Calu3 (cell line): ENCODE measurements around the gene PDCD4. TPM values are rescaled to one million over a fixed set of nuclear protein-coding genes. Genes with fewer than 3 reads are reported as not detected.
A peak's percentile ranks its signal among the peaks of the same experiment; 100 is the strongest.

Source experiments
- BruUV-seq: library from RNA; stranded (reverse); fragments of 400-500 nt; replicated peaks from 2 replicates; lab custom pipeline; 2021; lab: Mats Ljungman, UMichigan
- CTCF ChIA-PET: fragments of 300-600 bp; sonication (Branson Sonifier 250); formaldehyde crosslinking; loops from one replicate; lab custom pipeline; 2022; ENCODE audit warnings: antibody characterized with exemption; lab: Charles Lee
- DNase-seq: peaks from one replicate; pipeline ENCODE4 v3.0.0; 2022
- H3K27ac Mint-ChIP-seq: one replicate; pipeline ENCODE4 v1.8.0; 2022; ENCODE audit warnings: mixed read lengths; ENCODE audit not compliant: unreplicated experiment
- H3K27me3 Mint-ChIP-seq: one replicate; pipeline ENCODE4 v1.8.0; 2022; ENCODE audit warnings: mixed read lengths; ENCODE audit not compliant: unreplicated experiment
- H3K36me3 Mint-ChIP-seq: one replicate; pipeline ENCODE4 v1.8.0; 2022; ENCODE audit warnings: mild to moderate bottlenecking, moderate library complexity, mixed read lengths; ENCODE audit not compliant: insufficient read depth, unreplicated experiment
- H3K4me1 Mint-ChIP-seq: one replicate; pipeline ENCODE4 v1.8.0; 2022; ENCODE audit warnings: mild to moderate bottlenecking, low read depth, mixed read lengths; ENCODE audit not compliant: unreplicated experiment
- H3K4me3 Mint-ChIP-seq: one replicate; pipeline ENCODE4 v1.8.0; 2022; ENCODE audit warnings: mild to moderate bottlenecking, low read depth, moderate library complexity, mixed read lengths; ENCODE audit not compliant: unreplicated experiment
- H3K9me3 Mint-ChIP-seq: one replicate; pipeline ENCODE4 v1.8.0; 2022; ENCODE audit warnings: low read depth, mixed read lengths; ENCODE audit not compliant: unreplicated experiment
- intact Hi-C: fragments of 100-400 bp; cut with micrococcal nuclease; formaldehyde crosslinking; loops from one replicate; pipeline ENCODE4 v1.10.0; 2022; ENCODE audit not compliant: unreplicated experiment
- total RNA-seq: library from RNA; stranded (reverse); gene quantifications from 2 replicates; pipeline ENCODE4 v1.2.3, GENCODE V29; 2022
- TF ChIP-seq, protein P1 (sequence below): fragments of 200-600 bp; IDR thresholded peaks from one replicate; pipeline ENCODE4 v1.8.0; 2022; ENCODE audit warnings: antibody characterized with exemption; ENCODE audit not compliant: unreplicated experiment

Gene PDCD4
- total RNA-seq, 1 experiment from 2014 or later, result 26.1 TPM

DNA sequence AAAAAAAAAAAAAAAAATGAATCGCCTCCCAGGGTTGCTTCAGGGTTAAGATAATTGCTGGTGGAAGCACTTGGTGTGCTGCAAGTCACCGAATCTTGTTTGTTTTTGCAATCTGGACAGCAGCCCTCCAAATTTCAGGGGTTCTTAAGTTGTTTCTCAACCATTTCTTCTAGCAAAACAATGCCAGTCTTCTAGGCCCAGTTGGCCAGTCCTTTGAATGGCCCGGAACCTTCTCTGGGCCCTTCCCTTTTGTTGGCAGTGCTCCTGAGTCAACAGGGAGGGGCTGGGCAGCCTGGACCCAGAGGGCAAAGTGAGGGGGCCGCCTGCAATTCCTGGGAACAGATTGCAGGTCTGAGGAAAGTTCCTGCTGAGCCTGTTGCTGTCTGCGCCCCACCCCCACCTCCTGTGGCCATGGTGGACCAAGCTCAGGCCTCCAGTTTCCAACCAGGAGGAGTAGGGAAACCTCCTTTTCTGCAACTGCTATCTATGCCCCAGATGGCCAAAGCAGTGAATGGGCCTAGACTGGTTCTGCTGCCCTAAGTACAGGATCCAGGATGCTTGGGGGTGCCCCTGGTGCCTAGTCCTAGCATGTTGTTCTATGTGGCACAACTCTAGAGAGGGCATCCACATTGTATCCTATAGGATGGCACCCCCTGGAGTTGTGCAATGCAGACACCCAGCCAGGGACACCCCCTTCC lies 31.4 kb upstream of the PDCD4 start:
- Mint-ChIP-seq H3K27ac (no peak overlapping the region), H3K36me3 (no peaks in the 10 kb centered on the region), H3K4me3 (no peak overlapping the region), H3K4me1 (peaks cover 20% of the 10 kb centered on the region), H3K9me3 (no peaks in the 10 kb centered on the region), H3K27me3 (no peaks in the 10 kb centered on the region)
- peak; percentile 20 for DNase-seq
- BruUV-seq, result no TSS peak
- TF ChIP-seq, protein P1, sequence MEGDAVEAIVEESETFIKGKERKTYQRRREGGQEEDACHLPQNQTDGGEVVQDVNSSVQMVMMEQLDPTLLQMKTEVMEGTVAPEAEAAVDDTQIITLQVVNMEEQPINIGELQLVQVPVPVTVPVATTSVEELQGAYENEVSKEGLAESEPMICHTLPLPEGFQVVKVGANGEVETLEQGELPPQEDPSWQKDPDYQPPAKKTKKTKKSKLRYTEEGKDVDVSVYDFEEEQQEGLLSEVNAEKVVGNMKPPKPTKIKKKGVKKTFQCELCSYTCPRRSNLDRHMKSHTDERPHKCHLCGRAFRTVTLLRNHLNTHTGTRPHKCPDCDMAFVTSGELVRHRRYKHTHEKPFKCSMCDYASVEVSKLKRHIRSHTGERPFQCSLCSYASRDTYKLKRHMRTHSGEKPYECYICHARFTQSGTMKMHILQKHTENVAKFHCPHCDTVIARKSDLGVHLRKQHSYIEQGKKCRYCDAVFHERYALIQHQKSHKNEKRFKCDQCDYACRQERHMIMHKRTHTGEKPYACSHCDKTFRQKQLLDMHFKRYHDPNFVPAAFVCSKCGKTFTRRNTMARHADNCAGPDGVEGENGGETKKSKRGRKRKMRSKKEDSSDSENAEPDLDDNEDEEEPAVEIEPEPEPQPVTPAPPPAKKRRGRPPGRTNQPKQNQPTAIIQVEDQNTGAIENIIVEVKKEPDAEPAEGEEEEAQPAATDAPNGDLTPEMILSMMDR, result no peak
- CTCF ChIA-PET, result no interaction called here
- intact Hi-C loops, result no loop called here

DNA sequence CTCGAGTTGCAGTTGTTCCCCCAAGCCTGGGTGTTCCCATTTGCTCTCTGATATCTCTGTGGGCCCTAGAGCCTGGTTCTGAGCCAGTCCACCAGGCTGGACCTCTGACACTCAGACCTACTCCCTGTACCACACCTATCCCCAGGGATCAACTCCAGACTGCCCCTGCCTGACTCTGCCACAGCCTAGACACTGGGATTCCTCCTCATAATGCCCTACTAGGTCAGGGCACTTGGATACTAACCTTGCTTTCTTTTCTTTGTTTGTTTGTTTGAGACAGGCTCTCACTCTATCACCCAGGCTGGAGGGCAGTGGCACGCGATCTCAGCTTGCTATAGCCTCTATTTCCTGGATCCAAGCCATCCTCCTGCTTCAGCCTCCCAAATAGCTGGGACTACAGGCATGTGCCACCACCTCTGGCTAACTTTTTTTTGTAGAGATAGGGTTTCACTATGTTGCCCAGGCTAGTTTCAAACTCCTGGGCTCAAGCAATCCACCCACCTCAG lies 30.8 kb upstream of the PDCD4 start:
- no peaks in the 10 kb centered on the region for H3K36me3 Mint-ChIP-seq
- H3K4me1 Mint-ChIP-seq, result peaks cover 26% of the 10 kb centered on the region
- no peak for DNase-seq
- TF ChIP-seq, protein P1, result no peak
- H3K9me3 Mint-ChIP-seq, result no peaks in the 10 kb centered on the region
- no peaks in the 10 kb centered on the region for H3K27me3 Mint-ChIP-seq
- no TSS peak for BruUV-seq
- H3K4me3 Mint-ChIP-seq, result no peak overlapping the region
- intact Hi-C loops, result no loop called here
- no peak overlapping the region for H3K27ac Mint-ChIP-seq
- CTCF ChIA-PET, result no interaction called here

DNA sequence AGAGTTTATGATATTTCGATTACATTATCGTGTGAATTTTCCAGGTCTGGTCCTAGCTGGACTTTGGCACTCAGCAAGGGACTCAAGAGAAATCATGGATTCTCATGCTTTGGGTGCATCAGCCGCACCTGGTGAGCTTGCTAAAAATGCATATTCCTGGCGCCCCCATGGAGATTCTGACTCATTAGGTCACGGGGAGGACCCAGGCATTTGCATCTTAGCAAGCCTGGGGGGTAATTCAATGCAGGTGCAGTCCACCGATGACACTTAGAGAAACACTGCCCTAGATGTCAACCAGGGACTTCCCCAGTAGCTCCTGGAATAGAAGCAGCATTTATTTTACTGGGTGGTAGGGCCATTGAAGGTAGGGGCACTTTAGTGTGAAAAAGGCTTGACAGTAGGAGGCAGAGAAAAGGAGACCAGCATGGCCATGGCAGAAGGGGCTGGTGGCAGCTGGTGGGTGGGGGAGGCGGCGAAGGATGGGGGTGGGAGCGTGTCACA lies 29.9 kb upstream of the PDCD4 start:
- no peak overlapping the region for H3K27ac Mint-ChIP-seq
- CTCF ChIA-PET, result no interaction called here

DNA sequence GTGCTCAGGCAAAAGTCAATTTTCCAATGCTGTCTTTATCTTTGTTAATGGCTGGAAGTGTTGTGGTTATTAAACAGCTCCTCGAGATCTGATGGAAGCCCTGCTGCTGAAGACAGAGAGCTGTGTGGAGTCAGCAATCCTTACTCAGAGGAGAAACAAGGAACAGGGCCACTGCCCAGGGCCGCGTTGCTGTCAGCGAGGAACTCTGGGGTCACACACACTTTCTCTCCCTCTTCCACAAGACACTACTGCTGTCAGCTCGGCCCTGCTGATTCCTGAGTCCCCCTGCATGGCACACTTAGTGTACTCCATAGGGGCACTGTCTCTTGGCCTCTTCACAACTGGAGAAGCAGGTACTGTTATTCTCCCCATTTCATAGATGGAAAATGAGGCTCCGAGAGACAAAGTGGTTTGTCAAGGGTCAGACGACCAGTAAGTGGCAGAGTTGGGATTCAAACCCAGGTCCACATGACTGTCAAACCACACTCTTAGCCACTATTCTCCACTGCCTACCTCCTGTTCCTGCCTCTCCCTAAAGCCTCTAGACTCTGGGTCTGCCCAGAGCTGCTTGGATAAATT lies 29.3 kb upstream of the PDCD4 start:
- TF ChIP-seq, protein P1, result no peak
- DNase-seq, result no peak
- Mint-ChIP-seq H3K4me1 (peaks cover 37% of the 10 kb centered on the region), H3K27ac (no peak overlapping the region), H3K4me3 (no peak overlapping the region), H3K9me3 (no peaks in the 10 kb centered on the region), H3K36me3 (no peaks in the 10 kb centered on the region), H3K27me3 (no peaks in the 10 kb centered on the region)
- CTCF ChIA-PET, result no interaction called here
- intact Hi-C loops, result no loop called here
- BruUV-seq, result no TSS peak

More for the DNA sequence above, 29.9 kb upstream of the PDCD4 start:
- H3K9me3 Mint-ChIP-seq, result no peaks in the 10 kb centered on the region
- BruUV-seq, result no TSS peak
- no peak for DNase-seq
- H3K4me1 Mint-ChIP-seq, result peaks cover 34% of the 10 kb centered on the region
- no peaks in the 10 kb centered on the region for H3K36me3 Mint-ChIP-seq
- no peaks in the 10 kb centered on the region for H3K27me3 Mint-ChIP-seq
- intact Hi-C loops, result no loop called here
- TF ChIP-seq, protein P1, result no peak
- H3K4me3 Mint-ChIP-seq, result no peak overlapping the region
